NCI-H345 treated with DMSO at 0.1 percent for 48 hours (cell line): ENCODE measurements around the gene PPP1R9A.

ENCODE experiments used
- DNase-seq: peaks from one replicate; lab custom pipeline; 2025; ENCODE audit not compliant: unreplicated experiment; lab: John Stamatoyannopoulos, UW

PPP1R9A gene

GRCh38 chr7:95250571-95250970, 343.2 kb downstream of the PPP1R9A start:
- no peak for DNase-seq

- no peak for DNase-seq
Measured at GRCh38 chr7:95251966-95252365, 344.6 kb downstream of the PPP1R9A start.

GRCh38 chr7:95253986-95254385, 346.6 kb downstream of the PPP1R9A start:
- DNase-seq = no peak

- no peak for DNase-seq
Measured at GRCh38 chr7:95255691-95256090, 348.3 kb downstream of the PPP1R9A start.

- no peak for DNase-seq
Measured at GRCh38 chr7:95261895-95262415, 354.6 kb downstream of the PPP1R9A start.

GRCh38 chr7:95262875-95263274, 355.5 kb downstream of the PPP1R9A start:
- no peak for DNase-seq

GRCh38 chr7:95263785-95264362, 356.5 kb downstream of the PPP1R9A start:
- DNase-seq = no peak

GRCh38 chr7:95264363-95264891, 357.0 kb downstream of the PPP1R9A start:
- no peak for DNase-seq

GRCh38 chr7:95265634-95266033, 358.2 kb downstream of the PPP1R9A start:
- DNase-seq = no peak

GRCh38 chr7:95267754-95268153, 360.4 kb downstream of the PPP1R9A start:
- DNase-seq = no peak

- no peak for DNase-seq
Measured at GRCh38 chr7:95269640-95270039, 362.2 kb downstream of the PPP1R9A start.

- DNase-seq = no peak
Measured at GRCh38 chr7:95276114-95276513, 368.7 kb downstream of the PPP1R9A start.

GRCh38 chr7:95279417-95279816, 372.0 kb downstream of the PPP1R9A start:
- no peak for DNase-seq

- no peak for DNase-seq
Measured at GRCh38 chr7:95286096-95286495, 378.7 kb downstream of the PPP1R9A start.

GRCh38 chr7:95290166-95290830, 382.9 kb downstream of the PPP1R9A start:
- DNase-seq = no peak

- no peak for DNase-seq
Measured at GRCh38 chr7:95295397-95295796, 388.0 kb downstream of the PPP1R9A start.

- no peak for DNase-seq
Measured at GRCh38 chr7:95296456-95296855, 389.1 kb downstream of the PPP1R9A start.

- no peak for DNase-seq
Measured at GRCh38 chr7:95297041-95297440, 389.6 kb downstream of the PPP1R9A start.

GRCh38 chr7:95298091-95298490, 390.7 kb downstream of the PPP1R9A start:
- DNase-seq = no peak

- DNase-seq = no peak
Measured at GRCh38 chr7:95303013-95303905, 395.9 kb downstream of the PPP1R9A start.

- no peak for DNase-seq
Measured at GRCh38 chr7:95304990-95305389, 397.6 kb downstream of the PPP1R9A start.
